MCF 10A (cell line): ENCODE results near the gene SRP54. TPM values are rescaled to one million over a fixed set of nuclear protein-coding genes. Genes with fewer than 3 reads are reported as not detected.
"Not testable (repeated sequence)": the region's sequence is repeated elsewhere in the genome, so short reads cannot be mapped to it uniquely, and the experiment has no call there.

Source experiments
- BruUV-seq: library from RNA; stranded (reverse); fragments of 400-500 nt; replicated peaks from 2 replicates; lab custom pipeline; 2021; lab: Mats Ljungman, UMichigan
- CTCF ChIA-PET: fragments of 300-600 bp; sonication (Branson Sonifier 250); formaldehyde crosslinking; extraction: SDS; loops from one replicate; lab custom pipeline; 2021; ENCODE audit warnings: antibody characterized with exemption, inconsistent platforms; lab: Yijun Ruan, JAX
- POLR2A ChIA-PET: fragments of 300-600, 350-650 bp; sonication (Branson Sonifier 250); formaldehyde crosslinking; extraction: SDS; loops from one replicate; lab custom pipeline; 2020; ENCODE audit warnings: antibody characterized with exemption, inconsistent platforms; lab: Yijun Ruan, JAX
- DNase-seq: peaks from one replicate; pipeline ENCODE4 v3.0.0-alpha.2; 2018; ENCODE audit not compliant: unreplicated experiment
- H3K27ac Mint-ChIP-seq: one replicate; pipeline ENCODE4 v1.8.0; 2022; ENCODE audit warnings: mild to moderate bottlenecking, low read depth, mixed read lengths; ENCODE audit not compliant: unreplicated experiment
- H3K27me3 Mint-ChIP-seq: one replicate; pipeline ENCODE4 v1.8.0; 2022; ENCODE audit warnings: mixed read lengths; ENCODE audit not compliant: insufficient read depth, unreplicated experiment
- H3K36me3 Mint-ChIP-seq: one replicate; pipeline ENCODE4 v1.8.0; 2022; ENCODE audit warnings: mild to moderate bottlenecking, moderate library complexity, mixed read lengths; ENCODE audit not compliant: insufficient read depth, unreplicated experiment
- H3K4me1 Mint-ChIP-seq: one replicate; pipeline ENCODE4 v1.8.0; 2022; ENCODE audit warnings: mixed read lengths; ENCODE audit not compliant: insufficient read depth, unreplicated experiment
- H3K4me3 Mint-ChIP-seq: one replicate; pipeline ENCODE4 v1.8.0; 2022; ENCODE audit warnings: mild to moderate bottlenecking, moderate library complexity, mixed read lengths; ENCODE audit not compliant: unreplicated experiment
- H3K9me3 Mint-ChIP-seq: one replicate; pipeline ENCODE4 v1.8.0; 2022; ENCODE audit warnings: mixed read lengths; ENCODE audit not compliant: unreplicated experiment
- CTCF ChIP-seq: fragments of 200-600 bp; IDR thresholded peaks from one replicate; pipeline ENCODE4 v1.8.0; 2022; ENCODE audit warnings: antibody characterized with exemption, mild to moderate bottlenecking; ENCODE audit not compliant: unreplicated experiment
- intact Hi-C: fragments of 100-400 bp; cut with micrococcal nuclease; formaldehyde crosslinking; loops from 2 replicates; pipeline ENCODE4 v1.14.1; 2022
- total RNA-seq: library from RNA; stranded (reverse); gene quantifications from 2 replicates; pipeline ENCODE4 v1.2.3, GENCODE V29; 2022

The SRP54 gene
- total RNA-seq, 1 experiment from 2014 or later, result 77.4 TPM

DNA sequence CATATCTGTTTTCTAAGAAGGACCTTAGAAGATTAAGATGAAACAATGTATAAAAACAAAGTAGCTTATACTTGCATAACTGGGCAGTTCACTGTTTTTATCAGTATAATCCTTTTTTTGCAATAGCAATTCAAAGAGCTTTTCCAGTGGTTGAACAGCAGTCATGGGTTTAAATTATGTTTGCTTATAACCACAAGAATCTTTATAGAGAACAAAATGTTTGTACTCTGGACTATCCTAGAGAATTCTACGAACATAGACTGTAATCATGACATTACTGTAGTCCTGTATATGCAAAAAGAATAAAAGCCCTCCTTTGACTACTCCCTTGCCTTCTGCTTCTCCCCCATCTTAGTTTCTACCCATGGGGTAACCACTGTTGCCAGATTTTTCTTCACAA is 69.0 kb downstream of the SRP54 start:
- Mint-ChIP-seq H3K36me3 (peaks cover 45% of the 10 kb centered on the region), H3K9me3 (no peaks in the 10 kb centered on the region), H3K27me3 (no peaks in the 10 kb centered on the region), H3K4me3 (no peak overlapping the region), H3K27ac (peak overlapping the region; percentile 9), H3K4me1 (peaks cover 19% of the 10 kb centered on the region)
- BruUV-seq, result no TSS peak
- intact Hi-C loops, result no loop called here
- CTCF ChIA-PET, result no interaction called here
- no peak for TF ChIP-seq CTCF
- POLR2A ChIA-PET, result interaction anchor here (0.8 to 1.8 kb wide), 3 partner anchors 9 to 70 kb away, joined by 3 to 8 read pairs (median 6); partner anchors contain the start of gene PPP2R3C
- DNase-seq, result no peak

GRCh38 chr14:35052637-35053036 is 69.8 kb downstream of the SRP54 start:
- Mint-ChIP-seq H3K4me1 (peaks cover 23% of the 10 kb centered on the region), H3K27me3 (no peaks in the 10 kb centered on the region), H3K4me3 (no peak overlapping the region), H3K27ac (no peak overlapping the region), H3K36me3 (peaks cover 53% of the 10 kb centered on the region), H3K9me3 (no peaks in the 10 kb centered on the region)
- POLR2A ChIA-PET, result no interaction called here
- DNase-seq, result no peak
- intact Hi-C loops, result no loop called here
- CTCF ChIA-PET, result no interaction called here
- no TSS peak for BruUV-seq
- TF ChIP-seq CTCF, result no peak

- ChIA-PET POLR2A (interaction anchor here (0.6 to 5.0 kb wide), 5 partner anchors 10 to 641 kb away, joined by 3 to 40 read pairs (median 7); partner anchors contain the start of genes FAM177A1, PPP2R3C and PRORP), CTCF (interaction anchor here (0.6 to 1.3 kb wide), 3 partner anchors 14 to 344 kb away, joined by 3 to 5 read pairs (median 3); no protein-coding TSS in a partner anchor)
- H3K9me3 Mint-ChIP-seq, BruUV-seq, H3K27me3 Mint-ChIP-seq, H3K4me3 Mint-ChIP-seq, intact Hi-C loops: not testable (repeated sequence)
- peaks cover 20% of the 10 kb centered on the region for H3K4me1 Mint-ChIP-seq
- DNase-seq, result peak; percentile 69
- H3K27ac Mint-ChIP-seq, result peak overlapping the region; percentile 32
- peaks cover 54% of the 10 kb centered on the region for H3K36me3 Mint-ChIP-seq
Observed at GRCh38 chr14:35061113-35061791, 78.5 kb downstream of the SRP54 start.

DNA sequence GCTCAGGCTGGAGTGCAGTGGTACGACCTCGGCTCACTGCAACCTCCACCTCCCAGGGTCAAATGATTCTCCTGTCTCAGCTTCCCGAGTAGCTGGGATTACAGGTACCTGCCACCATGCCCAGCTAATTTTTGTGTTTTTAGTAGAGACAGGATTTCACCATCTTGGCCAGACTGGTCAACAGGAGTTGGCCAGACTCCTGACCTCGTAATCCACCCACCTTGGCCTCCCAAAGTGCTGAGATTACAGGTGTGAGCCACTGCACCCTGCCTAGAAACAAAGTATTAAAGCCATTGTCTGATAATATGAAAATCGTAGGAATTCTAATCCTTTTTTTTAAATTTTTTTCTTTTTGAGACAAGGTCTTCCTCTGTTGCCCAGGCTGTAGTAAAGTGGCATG is 82.9 kb downstream of the SRP54 start:
- intact Hi-C loops, result not testable (repeated sequence)
- POLR2A ChIA-PET, result interaction anchor here (0.6 kb wide), 1 partner anchor 213 kb away, joined by 3 read pairs; no protein-coding TSS in a partner anchor
- H3K36me3 Mint-ChIP-seq, result peaks cover 30% of the 10 kb centered on the region

More for the DNA sequence above, 82.9 kb downstream of the SRP54 start:
- peaks cover 13% of the 10 kb centered on the region for H3K4me1 Mint-ChIP-seq
- H3K27ac Mint-ChIP-seq, BruUV-seq, DNase-seq, H3K27me3 Mint-ChIP-seq, CTCF ChIA-PET, H3K9me3 Mint-ChIP-seq, H3K4me3 Mint-ChIP-seq: not testable (repeated sequence)
